Keratinocyte (primary cell): ENCODE measurements around the gene OSMR. TPM values are rescaled to one million over a fixed set of nuclear protein-coding genes. Genes with fewer than 3 reads are reported as not detected.

Source experiments
- DNase-seq: peaks from one replicate; pipeline ENCODE4 v3.0.0-alpha.2; 2011; ENCODE audit warnings: low read depth, missing footprints, low spot score
- FAIRE-seq: peaks from 2 replicates; lab custom pipeline; 2011; peaks lifted over from hg19 to GRCh38; lab: Jason Lieb, UNC
- H2AFZ ChIP-seq: 2 replicates; pipeline ENCODE4 v1.6.0; 2012; ENCODE audit warnings: low read length, control low read depth, inconsistent platforms; ENCODE audit not compliant: control insufficient read depth
- H3K27ac ChIP-seq: 2 replicates; pipeline ENCODE4 v1.5.1; 2011; ENCODE audit warnings: low read length; ENCODE audit not compliant: control insufficient read depth, insufficient read depth
- H3K27me3 ChIP-seq: 3 replicates; pipeline ENCODE4 v1.6.0; 2011; ENCODE audit warnings: low read length; ENCODE audit not compliant: control insufficient read depth, insufficient read depth; ENCODE audit errors: extremely low read depth
- H3K36me3 ChIP-seq, 2 experiments: 2 replicates in 1 of 2; 3 replicates in 1 of 2; pipeline ENCODE4 v1.5.1; 2011; ENCODE audit warnings: low read length in 2 of 2, mild to moderate bottlenecking in 1 of 2; ENCODE audit not compliant: control insufficient read depth in 2 of 2, insufficient read depth in 2 of 2; ENCODE audit errors: extremely low read depth in 1 of 2
- H3K4me1 ChIP-seq: 3 replicates; pipeline ENCODE4 v1.5.1; 2011; ENCODE audit warnings: low read length; ENCODE audit not compliant: control insufficient read depth, insufficient read depth; ENCODE audit errors: extremely low read depth
- H3K4me2 ChIP-seq: 3 replicates; pipeline ENCODE4 v1.6.0; 2011; ENCODE audit warnings: low read depth, low read length; ENCODE audit not compliant: control insufficient read depth, insufficient read depth; ENCODE audit errors: extremely low read depth
- H3K4me3 ChIP-seq, 3 experiments: fragments of 200-600 bp in 1 of 3; sonication (generic) in 1 of 3; 2 replicates in 2 of 3; 3 replicates in 1 of 3; pipeline ENCODE4 v1.5.1; 2011 to 2016; ENCODE audit warnings: low read length in 3 of 3, mild to moderate bottlenecking in 3 of 3, control low read depth in 2 of 3, inconsistent platforms in 1 of 3, low read depth in 1 of 3, mixed read lengths in 1 of 3, mixed run types in 1 of 3, moderate library complexity in 1 of 3; ENCODE audit not compliant: control insufficient read depth in 2 of 3, insufficient read depth in 2 of 3; ENCODE audit errors: extremely low read depth in 1 of 3
- H3K79me2 ChIP-seq: 2 replicates; pipeline ENCODE4 v1.6.0; 2012; ENCODE audit warnings: low read length; ENCODE audit not compliant: control insufficient read depth, insufficient read depth
- H3K9ac ChIP-seq: 3 replicates; pipeline ENCODE4 v1.6.0; 2011; ENCODE audit warnings: low read length; ENCODE audit not compliant: control insufficient read depth, insufficient read depth; ENCODE audit errors: extremely low read depth
- H3K9me1 ChIP-seq: 3 replicates; pipeline ENCODE4 v1.6.0; 2011; ENCODE audit warnings: low read length; ENCODE audit not compliant: control insufficient read depth, insufficient read depth; ENCODE audit errors: extremely low read depth
- H3K9me3 ChIP-seq: 2 replicates; pipeline ENCODE4 v1.5.1; 2012; ENCODE audit warnings: low read depth, low read length; ENCODE audit not compliant: control insufficient read depth
- H4K20me1 ChIP-seq: 3 replicates; pipeline ENCODE4 v1.6.0; 2011; ENCODE audit warnings: low read length; ENCODE audit not compliant: control insufficient read depth, insufficient read depth; ENCODE audit errors: extremely low read depth
- EZH2 ChIP-seq: IDR thresholded peaks from one replicate; pipeline ENCODE4 v1.6.1; 2012; ENCODE audit warnings: inconsistent platforms, mild to moderate bottlenecking, low read length, moderate library complexity
- dilution Hi-C: fragments of 300-500 bp; cut with MboI; formaldehyde crosslinking; loops from one replicate; pipeline ENCODE4 v1.7.0; 2020; ENCODE audit warnings: low sequenced_read_pairs; ENCODE audit not compliant: extremely low pct_ligation_motif_present
- polyA plus RNA-seq, 5 experiments: library from polyadenylated mRNA; depleted of rRNA in 3 of 5; stranded (reverse) in 3 of 5; stranded (forward) in 1 of 5; unstranded in 1 of 5; fragments of >200 nt; gene quantifications; 1 replicate in 1 of 5; 2 replicates in 3 of 5; 3 replicates in 1 of 5; pipeline versions ENCODE4 v1.2.1 to v1.2.3, GENCODE V29; 2011 to 2012; ENCODE audit warnings: missing spikeins in 2 of 5, low read depth in 1 of 5, low replicate concordance in 1 of 5
- TF ChIP-seq, protein P1 (sequence below), 3 experiments: IDR thresholded peaks in 1 of 3; conservative IDR thresholded peaks in 1 of 3; optimal IDR thresholded peaks in 1 of 3; 2 replicates in 2 of 3; 3 replicates in 1 of 3; pipeline versions ENCODE3 to v1.5.1; 2011; ENCODE audit warnings: low read length in 3 of 3, mild to moderate bottlenecking in 3 of 3, moderate library complexity in 2 of 3, control low read depth in 1 of 3, inconsistent platforms in 1 of 3; ENCODE audit not compliant: insufficient read depth in 2 of 3; ENCODE audit errors: extremely low read depth in 1 of 3

OSMR gene
- polyA plus RNA-seq, 1 donor (not counting 4 experiments of a cell fraction or from before 2014, with no cell fraction given): 43.8 TPM

- Histone ChIP-seq H3K4me2 (no peak overlapping the region), H3K4me1 (peaks cover 14% of the 10 kb centered on the region), H3K36me3 (peaks cover 31 to 67% of the 10 kb centered on the region in 2 experiments), H3K27ac (no peak overlapping the region), H3K9me1 (peaks cover 3% of the 10 kb centered on the region), H3K9me3 (no peaks in the 10 kb centered on the region), H3K79me2 (peaks cover 23% of the 10 kb centered on the region), H3K9ac (no peak overlapping the region), H3K27me3 (no peaks in the 10 kb centered on the region), H3K4me3 (no peak overlapping the region), H4K20me1 (no peaks in the 10 kb centered on the region), H2AFZ (no peak overlapping the region)
- dilution Hi-C loops: no loop called here
- FAIRE-seq (no peak), DNase-seq (no peak)
- TF ChIP-seq, protein P1, sequence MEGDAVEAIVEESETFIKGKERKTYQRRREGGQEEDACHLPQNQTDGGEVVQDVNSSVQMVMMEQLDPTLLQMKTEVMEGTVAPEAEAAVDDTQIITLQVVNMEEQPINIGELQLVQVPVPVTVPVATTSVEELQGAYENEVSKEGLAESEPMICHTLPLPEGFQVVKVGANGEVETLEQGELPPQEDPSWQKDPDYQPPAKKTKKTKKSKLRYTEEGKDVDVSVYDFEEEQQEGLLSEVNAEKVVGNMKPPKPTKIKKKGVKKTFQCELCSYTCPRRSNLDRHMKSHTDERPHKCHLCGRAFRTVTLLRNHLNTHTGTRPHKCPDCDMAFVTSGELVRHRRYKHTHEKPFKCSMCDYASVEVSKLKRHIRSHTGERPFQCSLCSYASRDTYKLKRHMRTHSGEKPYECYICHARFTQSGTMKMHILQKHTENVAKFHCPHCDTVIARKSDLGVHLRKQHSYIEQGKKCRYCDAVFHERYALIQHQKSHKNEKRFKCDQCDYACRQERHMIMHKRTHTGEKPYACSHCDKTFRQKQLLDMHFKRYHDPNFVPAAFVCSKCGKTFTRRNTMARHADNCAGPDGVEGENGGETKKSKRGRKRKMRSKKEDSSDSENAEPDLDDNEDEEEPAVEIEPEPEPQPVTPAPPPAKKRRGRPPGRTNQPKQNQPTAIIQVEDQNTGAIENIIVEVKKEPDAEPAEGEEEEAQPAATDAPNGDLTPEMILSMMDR (optimal IDR thresholded peaks at IDR 0.05 in 1 of 3, IDR thresholded peaks at IDR 0.05 in 1 of 3, conservative IDR thresholded peaks at IDR 0.05 in 1 of 3; ENCODE audit: extremely low read depth in 1 of 3, insufficient read depth in 2 of 3, low read length in 3 of 3): no peak
- TF ChIP-seq EZH2: no peak
Observed at GRCh38 chr5:38878391-38879077, 32.7 kb downstream of the OSMR start.

- peaks cover 32 to 67% of the 10 kb centered on the region in 2 experiments for H3K36me3 ChIP-seq
- no peak for DNase-seq
- H3K27me3 ChIP-seq: no peaks in the 10 kb centered on the region
- no peak overlapping the region for H3K9ac ChIP-seq
- no peaks in the 10 kb centered on the region for H3K9me3 ChIP-seq
- H2AFZ ChIP-seq: no peak overlapping the region
- peaks cover 18% of the 10 kb centered on the region for H3K79me2 ChIP-seq
- no peak overlapping the region for H3K27ac ChIP-seq
- peaks cover 3% of the 10 kb centered on the region for H3K9me1 ChIP-seq
- H3K4me2 ChIP-seq: no peak overlapping the region
- TF ChIP-seq, protein P1 (optimal IDR thresholded peaks at IDR 0.05 in 1 of 3, IDR thresholded peaks at IDR 0.05 in 1 of 3, conservative IDR thresholded peaks at IDR 0.05 in 1 of 3; ENCODE audit: extremely low read depth in 1 of 3, insufficient read depth in 2 of 3, low read length in 3 of 3): no peak
- TF ChIP-seq EZH2: no peak
- no peaks in the 10 kb centered on the region for H4K20me1 ChIP-seq
- dilution Hi-C loops: no loop called here
- H3K4me3 ChIP-seq: no peak overlapping the region
- H3K4me1 ChIP-seq: peaks cover 13% of the 10 kb centered on the region
- FAIRE-seq: no peak
Observed at GRCh38 chr5:38879078-38879460, 33.3 kb downstream of the OSMR start.
